ENCODE results near the gene CCL28.

GRCh38 chr5:43363445-43364152 lies 48.6 kb downstream of the CCL28 start:
- TF ChIP-seq CTCF (conservative IDR thresholded peaks at IDR 0.05) (no peak), ZFX (IDR thresholded peaks at IDR 0.05) (no peak)
